Ishikawa (cell line): Measurements from ENCODE around the gene DAB1.

Experiments
- CREB1 ChIP-seq: IDR thresholded peaks from 2 replicates; pipeline ENCODE4 v1.6.1; 2012; ENCODE audit warnings: low read depth
- EP300 ChIP-seq: IDR thresholded peaks from 2 replicates; pipeline ENCODE4 v1.6.1; 2012; ENCODE audit warnings: borderline replicate concordance
- FOXM1 ChIP-seq: IDR thresholded peaks from 2 replicates; pipeline ENCODE4 v1.6.1; 2012; ENCODE audit warnings: low read depth, borderline replicate concordance
- RAD21 ChIP-seq: IDR thresholded peaks from 2 replicates; pipeline ENCODE4 v1.6.1; 2012; ENCODE audit warnings: low read depth
- TCF12 ChIP-seq: IDR thresholded peaks from 2 replicates; pipeline ENCODE4 v1.6.1; 2012; ENCODE audit warnings: low read depth
- TEAD4 ChIP-seq: IDR thresholded peaks from 2 replicates; pipeline ENCODE4 v1.6.1; 2012
- YY1 ChIP-seq: IDR thresholded peaks from 2 replicates; pipeline ENCODE4 v1.6.1; 2012; ENCODE audit warnings: low read depth
- ZBTB7A ChIP-seq: IDR thresholded peaks from 2 replicates; pipeline ENCODE4 v1.6.1; 2012; ENCODE audit warnings: low read depth
- TF ChIP-seq, protein P1 (sequence below): IDR thresholded peaks from 2 replicates; pipeline ENCODE4 v1.6.1; 2012

GRCh38 chr1:57137980-57138379 lies 285.9 kb downstream of the DAB1 start:
- no peak for TF ChIP-seq EP300
- TF ChIP-seq CREB1 = no peak
- TF ChIP-seq FOXM1 = no peak
- TF ChIP-seq YY1 = no peak
- no peak for TF ChIP-seq ZBTB7A
- TF ChIP-seq, protein P1, sequence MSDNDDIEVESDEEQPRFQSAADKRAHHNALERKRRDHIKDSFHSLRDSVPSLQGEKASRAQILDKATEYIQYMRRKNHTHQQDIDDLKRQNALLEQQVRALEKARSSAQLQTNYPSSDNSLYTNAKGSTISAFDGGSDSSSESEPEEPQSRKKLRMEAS = no peak
- TF ChIP-seq TEAD4 = no peak
- no peak for TF ChIP-seq RAD21
- TF ChIP-seq TCF12 = no peak
